ENCODE measurements around the gene INSYN2A.

The INSYN2A gene

DNA sequence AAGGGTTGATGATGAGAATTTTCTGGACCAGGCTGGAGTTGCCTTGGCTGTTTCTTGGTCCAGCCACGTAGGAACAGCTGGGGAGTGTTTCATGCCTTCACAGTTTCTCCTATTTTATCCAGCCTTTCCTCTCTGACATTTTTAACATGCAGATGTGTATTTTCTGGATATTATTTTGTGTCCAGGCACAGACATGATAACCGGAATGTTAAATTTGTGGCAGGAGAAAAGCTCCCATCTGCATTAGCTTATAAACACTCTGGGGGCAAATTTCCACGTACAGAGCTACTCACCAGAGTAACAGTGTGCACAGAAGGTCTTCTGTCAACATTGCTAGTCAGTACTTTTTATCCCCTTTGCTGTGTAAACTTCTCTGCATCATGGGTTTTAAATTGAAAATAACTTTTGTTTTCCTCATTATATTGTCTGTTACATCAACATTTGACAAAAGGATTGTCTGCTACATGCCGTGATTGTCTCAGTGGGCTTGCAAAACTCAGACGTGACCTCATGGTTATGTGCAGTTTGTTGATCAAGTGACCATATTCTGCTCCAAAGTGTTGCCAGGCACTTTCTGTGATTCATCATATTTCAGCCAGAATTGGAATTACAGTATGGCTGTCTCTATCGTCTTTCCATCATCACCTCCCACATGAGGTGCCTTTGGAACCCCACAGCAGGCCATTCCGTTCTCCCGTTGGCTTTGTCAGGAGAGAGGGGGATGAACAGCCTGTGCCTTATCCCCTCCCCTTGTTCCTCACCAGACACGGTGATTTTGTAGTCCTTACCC, 41.4 kb downstream of the INSYN2A start:
- DNase-seq (ENCODE audit: low spot score): no peak

DNA sequence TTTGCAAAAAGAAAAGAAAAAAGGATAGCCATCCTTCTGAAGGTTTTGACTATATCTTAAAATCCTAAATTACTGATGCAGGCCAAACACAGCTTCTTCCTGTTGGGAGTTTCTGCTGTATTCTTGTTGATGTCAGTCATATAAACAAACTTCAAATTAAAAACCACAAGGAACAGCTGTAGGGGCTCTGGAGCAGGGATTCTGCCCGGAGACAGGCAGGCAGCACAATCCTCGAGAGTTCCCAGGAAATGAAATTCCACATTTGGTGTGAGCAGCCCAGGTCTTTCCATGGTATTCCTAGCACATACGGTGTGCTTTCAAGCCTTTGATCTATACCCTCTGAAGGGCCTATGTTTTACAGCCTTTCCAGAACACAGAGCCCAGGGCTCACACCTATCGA, 43.2 kb downstream of the INSYN2A start:
- DNase-seq (ENCODE audit: low spot score): no peak

DNA sequence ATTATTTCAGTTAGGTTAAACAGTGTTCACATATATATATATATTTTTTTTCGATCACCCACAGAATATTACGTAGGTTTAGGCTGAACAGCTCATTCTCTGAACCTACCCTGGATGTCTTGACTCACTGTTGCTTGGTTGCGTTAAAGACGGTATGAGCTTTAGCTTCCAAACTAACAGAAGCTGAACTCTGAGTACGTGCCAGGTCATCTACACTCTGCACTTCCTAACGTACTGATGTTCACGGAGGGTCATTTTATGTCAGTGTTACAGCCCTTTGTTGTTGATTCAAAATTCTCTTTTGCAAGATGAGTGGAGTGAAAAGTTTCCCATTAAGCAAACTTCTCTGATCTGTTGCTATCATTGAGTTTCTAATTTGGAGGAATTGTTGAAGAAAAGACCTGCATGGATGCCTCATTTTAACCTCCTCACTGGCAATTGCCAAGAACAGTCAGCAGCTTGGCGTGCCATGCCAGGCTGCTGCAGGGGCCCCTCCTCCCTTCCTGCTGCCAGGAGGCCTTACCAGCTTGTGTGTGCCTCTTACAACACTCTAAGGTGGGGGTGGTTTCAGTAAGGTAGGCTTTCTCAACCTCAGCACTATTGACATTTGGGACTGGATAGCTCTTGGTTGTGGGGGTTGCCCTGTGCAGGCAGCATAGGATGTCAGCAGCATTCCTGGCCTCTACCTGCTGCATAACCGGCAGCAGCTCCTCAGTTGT, 44.3 kb downstream of the INSYN2A start:
- no peak for DNase-seq (ENCODE audit: low spot score)

DNA sequence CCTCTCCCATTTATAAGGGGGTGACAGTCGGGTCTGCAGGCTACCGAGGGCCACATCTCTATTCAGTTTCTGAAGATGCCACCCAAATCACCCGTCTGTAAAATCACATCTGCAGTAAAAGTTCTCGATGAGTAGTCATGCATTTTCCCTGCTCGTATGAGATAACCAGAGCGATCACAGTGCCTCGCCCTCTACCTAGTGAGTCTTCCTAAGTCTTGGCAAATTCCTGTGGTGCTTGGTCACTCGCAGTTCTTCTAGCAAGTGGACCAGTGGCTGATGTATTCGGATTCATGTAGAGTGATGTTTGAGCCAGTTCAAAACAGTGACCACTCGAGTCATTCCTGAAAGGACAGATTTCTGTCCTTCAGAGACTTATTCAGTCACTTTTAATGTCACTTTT, 44.9 kb downstream of the INSYN2A start:
- DNase-seq (ENCODE audit: low spot score): no peak

DNA sequence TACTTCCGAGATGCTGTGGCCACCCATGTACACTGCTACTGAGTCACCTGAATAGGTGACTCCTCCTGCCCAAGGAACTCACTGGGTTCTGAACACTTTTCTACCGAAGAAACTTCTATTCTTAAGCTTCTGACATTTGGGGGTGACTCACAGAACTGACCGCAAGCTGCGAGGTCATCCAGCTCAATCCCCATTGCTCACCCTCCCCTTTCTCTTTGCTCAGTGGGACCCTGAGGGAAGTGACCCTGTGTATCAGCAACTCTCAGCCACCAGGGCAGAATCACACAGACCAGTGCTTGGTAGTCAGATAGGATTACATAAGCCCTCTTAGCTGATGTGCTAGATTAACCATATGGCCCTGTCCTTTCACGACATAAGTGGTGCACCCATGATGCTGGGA, 46.3 kb downstream of the INSYN2A start:
- no peak for DNase-seq (ENCODE audit: low spot score)

DNA sequence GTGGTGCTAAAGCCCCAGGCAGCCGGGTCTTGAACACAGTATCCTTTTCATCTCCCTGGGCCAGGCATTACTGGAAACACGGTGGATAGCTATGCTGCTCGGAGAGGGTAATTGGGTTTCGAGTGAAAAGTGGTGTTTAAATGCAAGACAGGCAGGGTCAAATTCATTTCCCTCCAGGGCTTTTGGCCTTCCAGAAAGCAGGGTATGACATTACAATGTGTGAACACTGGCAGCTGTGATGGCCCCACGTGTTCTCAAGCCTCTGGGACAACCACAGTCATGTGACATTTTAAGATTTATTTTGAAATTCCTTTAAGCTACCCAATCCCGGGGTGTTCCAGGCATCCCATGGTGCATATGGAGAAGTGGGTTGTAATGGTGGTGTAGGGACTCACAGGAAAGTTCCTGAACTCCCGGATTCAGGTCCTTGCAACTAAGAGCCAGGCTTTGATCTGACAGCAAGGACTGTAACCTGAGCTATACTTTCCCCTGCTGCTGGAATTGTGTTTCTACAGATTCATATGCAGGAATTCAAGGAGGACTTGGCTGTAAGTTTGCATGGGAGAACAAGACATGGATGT, 46.8 kb downstream of the INSYN2A start:
- DNase-seq (ENCODE audit: low spot score): no peak

DNA sequence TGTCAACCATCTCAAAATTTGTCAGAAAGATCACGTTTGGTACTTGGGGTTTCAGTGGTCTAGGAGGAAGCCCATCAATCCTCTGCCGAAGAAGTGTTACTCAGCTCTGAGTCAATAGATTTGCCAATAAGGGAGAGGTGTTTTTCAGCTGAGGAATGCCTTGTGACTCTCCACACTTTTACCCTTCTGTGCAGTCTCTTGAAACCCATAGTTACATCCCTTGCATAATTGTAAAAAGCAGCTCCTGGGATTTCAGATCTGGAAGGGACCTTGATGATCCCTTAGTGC, 47.5 kb downstream of the INSYN2A start:
- DNase-seq (ENCODE audit: low spot score): no peak

DNA sequence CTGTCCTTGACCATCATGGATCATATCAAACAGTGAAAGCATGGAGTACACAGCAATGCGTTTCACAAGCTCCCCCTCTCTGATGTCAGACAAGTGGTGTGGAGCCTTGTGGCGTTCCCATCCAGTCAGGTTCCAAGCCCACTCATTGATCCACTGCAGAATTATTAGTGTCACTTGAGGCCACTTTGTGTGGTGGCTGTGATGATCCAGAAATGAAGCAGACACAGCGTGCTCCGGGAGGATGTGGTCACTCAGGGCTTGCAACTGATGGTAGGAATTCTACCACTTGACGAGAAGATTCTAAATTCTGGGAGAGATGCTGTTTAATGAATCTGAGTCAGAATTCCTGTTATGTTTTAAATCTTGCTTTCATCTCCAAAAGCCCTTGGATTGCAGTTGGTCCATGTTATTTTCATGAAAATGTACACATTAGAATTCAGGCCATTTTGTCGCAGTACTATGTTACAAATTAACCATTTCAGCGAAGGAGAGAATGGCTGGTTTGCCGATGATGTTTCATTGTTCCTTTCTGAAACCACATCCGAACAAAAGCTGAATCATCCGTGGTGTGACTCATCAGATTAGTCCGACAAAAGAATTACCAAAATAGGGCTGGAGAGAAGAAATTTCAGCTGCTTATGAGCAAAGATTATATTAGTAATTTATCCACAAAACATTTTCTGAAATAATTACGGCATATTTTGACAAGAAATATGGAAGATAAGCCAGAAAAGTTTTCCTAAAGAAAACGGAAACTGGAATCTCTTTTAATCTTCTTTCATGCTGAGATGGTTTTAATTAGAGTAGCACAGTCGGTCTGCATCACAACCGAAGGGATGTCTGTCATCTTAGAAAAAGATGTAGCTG, 48.1 kb downstream of the INSYN2A start:
- no peak for DNase-seq (ENCODE audit: low spot score)

DNA sequence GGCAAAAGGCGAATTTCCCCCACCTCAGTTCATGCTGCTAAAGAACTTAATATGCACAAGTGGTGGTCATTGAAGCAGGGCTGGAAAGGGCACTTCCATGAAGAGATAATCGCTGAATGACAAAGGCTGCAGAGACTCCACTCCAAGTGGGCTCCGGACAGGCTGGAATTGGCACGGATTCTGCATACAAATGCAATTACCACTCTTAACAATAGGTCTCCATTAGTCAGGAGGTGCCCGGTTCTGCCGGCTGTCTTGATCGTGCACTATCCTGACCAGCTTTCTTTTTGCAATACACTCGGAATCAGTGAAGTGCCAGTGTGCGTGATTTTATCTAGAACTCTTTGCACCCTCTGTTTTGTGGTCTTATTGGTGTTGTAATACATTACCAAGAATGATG, 49.7 kb downstream of the INSYN2A start:
- no peak for DNase-seq (ENCODE audit: low spot score)

All from CD4-positive, alpha-beta T cell treated with Interleukin-15 for 4 hours (primary cell).